D721Med (cell line): ENCODE results near the gene ATP1A2.

Experiments used
- DNase-seq: peaks from one replicate; pipeline ENCODE4 v3.0.0; 2011; ENCODE audit warnings: low spot score; ENCODE audit not compliant: insufficient read length
- FAIRE-seq: peaks from 2 replicates; lab custom pipeline; 2011; peaks lifted over from hg19 to GRCh38; lab: Jason Lieb, UNC
- TF ChIP-seq, protein P1 (sequence below): IDR thresholded peaks from 2 replicates; pipeline ENCODE4 v1.5.1; 2012; ENCODE audit warnings: mild to moderate bottlenecking, control low read depth; ENCODE audit not compliant: insufficient read depth; ENCODE audit errors: missing control alignments

The ATP1A2 gene

GRCh38 chr1:160139840-160140239 lies 24.3 kb downstream of the ATP1A2 start:
- TF ChIP-seq, protein P1, sequence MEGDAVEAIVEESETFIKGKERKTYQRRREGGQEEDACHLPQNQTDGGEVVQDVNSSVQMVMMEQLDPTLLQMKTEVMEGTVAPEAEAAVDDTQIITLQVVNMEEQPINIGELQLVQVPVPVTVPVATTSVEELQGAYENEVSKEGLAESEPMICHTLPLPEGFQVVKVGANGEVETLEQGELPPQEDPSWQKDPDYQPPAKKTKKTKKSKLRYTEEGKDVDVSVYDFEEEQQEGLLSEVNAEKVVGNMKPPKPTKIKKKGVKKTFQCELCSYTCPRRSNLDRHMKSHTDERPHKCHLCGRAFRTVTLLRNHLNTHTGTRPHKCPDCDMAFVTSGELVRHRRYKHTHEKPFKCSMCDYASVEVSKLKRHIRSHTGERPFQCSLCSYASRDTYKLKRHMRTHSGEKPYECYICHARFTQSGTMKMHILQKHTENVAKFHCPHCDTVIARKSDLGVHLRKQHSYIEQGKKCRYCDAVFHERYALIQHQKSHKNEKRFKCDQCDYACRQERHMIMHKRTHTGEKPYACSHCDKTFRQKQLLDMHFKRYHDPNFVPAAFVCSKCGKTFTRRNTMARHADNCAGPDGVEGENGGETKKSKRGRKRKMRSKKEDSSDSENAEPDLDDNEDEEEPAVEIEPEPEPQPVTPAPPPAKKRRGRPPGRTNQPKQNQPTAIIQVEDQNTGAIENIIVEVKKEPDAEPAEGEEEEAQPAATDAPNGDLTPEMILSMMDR = no peak
- FAIRE-seq (no peak), DNase-seq (no peak)

- DNase-seq = no peak
- no peak for FAIRE-seq
- TF ChIP-seq, protein P1 = no peak
Observed at GRCh38 chr1:160143695-160144094, 28.1 kb downstream of the ATP1A2 start.

GRCh38 chr1:160144921-160145320 lies 29.4 kb downstream of the ATP1A2 start:
- no peak for DNase-seq
- no peak for FAIRE-seq
- TF ChIP-seq, protein P1 = no peak

- TF ChIP-seq, protein P1 = no peak
- DNase-seq = no peak
- FAIRE-seq = no peak
Observed at GRCh38 chr1:160146107-160146506, 30.5 kb downstream of the ATP1A2 start.

GRCh38 chr1:160148121-160148520 lies 32.6 kb downstream of the ATP1A2 start:
- FAIRE-seq (no peak), DNase-seq (no peak)
- TF ChIP-seq, protein P1 = no peak

DNA sequence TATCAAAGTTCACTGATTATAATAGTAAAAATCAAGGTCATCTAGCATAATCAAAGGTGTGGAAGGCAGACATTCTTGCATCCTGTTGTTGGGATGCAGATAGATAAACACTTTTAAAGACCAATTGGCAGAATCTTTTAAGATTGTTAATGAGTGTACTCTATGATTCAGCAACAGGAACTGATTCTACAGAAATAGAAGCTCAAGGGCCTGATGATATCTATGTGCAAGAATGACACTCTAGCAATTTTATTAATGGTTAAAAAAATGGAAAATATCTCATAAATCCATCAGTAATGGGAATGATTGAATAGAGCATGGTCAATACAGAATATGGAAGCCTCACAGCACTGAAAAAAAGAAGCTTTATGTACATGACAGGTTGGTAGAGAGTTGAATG lies 33.7 kb downstream of the ATP1A2 start:
- no peak for FAIRE-seq

DNA sequence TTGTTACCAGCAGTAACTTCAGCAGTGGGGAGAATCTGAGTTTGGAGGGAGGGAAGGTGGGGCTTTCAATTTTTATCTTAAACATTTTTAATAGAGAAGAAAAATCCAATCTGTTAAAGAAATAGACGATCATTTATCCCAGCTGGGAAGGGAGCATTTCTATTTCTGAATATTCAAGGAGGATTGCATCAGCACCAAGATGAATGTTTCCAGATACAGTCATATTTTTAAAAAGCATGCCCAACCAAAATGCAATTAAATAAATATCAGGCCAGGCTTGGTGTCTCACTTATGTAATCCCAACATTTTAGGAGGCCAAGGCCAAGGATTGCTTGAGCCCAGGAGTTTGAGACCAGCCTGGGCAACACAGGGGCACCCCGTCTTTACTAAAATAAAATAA lies 34.2 kb downstream of the ATP1A2 start:
- no peak for DNase-seq
- TF ChIP-seq, protein P1 = no peak
- FAIRE-seq = no peak

More for the DNA sequence above, 33.7 kb downstream of the ATP1A2 start:
- no peak for DNase-seq
- TF ChIP-seq, protein P1 = no peak
